Nephron progenitor cell (in vitro differentiated cells): ENCODE results near the gene RAB27B.

Source experiments
- DNase-seq: peaks from one replicate; pipeline ENCODE4 v3.0.0; 2021
- H3K27ac Mint-ChIP-seq: 2 replicates; pipeline ENCODE4 v1.8.0; 2021; ENCODE audit warnings: mild to moderate bottlenecking, moderate library complexity, mixed read lengths
- H3K27me3 Mint-ChIP-seq: 2 replicates; pipeline ENCODE4 v1.8.0; 2021; ENCODE audit warnings: mild to moderate bottlenecking, low read depth, mixed read lengths; ENCODE audit not compliant: poor library complexity
- H3K36me3 Mint-ChIP-seq: 2 replicates; pipeline ENCODE4 v1.8.0; 2021; ENCODE audit warnings: low read depth, mixed read lengths
- H3K4me1 Mint-ChIP-seq: 2 replicates; pipeline ENCODE4 v1.8.0; 2021; ENCODE audit warnings: mixed read lengths
- H3K4me3 Mint-ChIP-seq: 2 replicates; pipeline ENCODE4 v1.8.0; 2021; ENCODE audit warnings: mild to moderate bottlenecking, moderate library complexity, mixed read lengths
- H3K9me3 Mint-ChIP-seq: 2 replicates; pipeline ENCODE4 v1.8.0; 2021; ENCODE audit warnings: mild to moderate bottlenecking, moderate library complexity, mixed read lengths
- CTCF ChIP-seq: fragments of 200-600 bp; sonication (generic); IDR thresholded peaks from 2 replicates; pipeline ENCODE4 v1.5.0; 2021; ENCODE audit warnings: antibody characterized with exemption

The RAB27B gene

GRCh38 chr18:54873884-54874255 lies 45.6 kb downstream of the RAB27B start:
- Mint-ChIP-seq H3K27me3 (peaks cover 3% of the 10 kb centered on the region), H3K9me3 (no peaks in the 10 kb centered on the region), H3K4me3 (no peak overlapping the region), H3K36me3 (no peaks in the 10 kb centered on the region), H3K27ac (peak overlapping the region; percentile 69), H3K4me1 (no peaks in the 10 kb centered on the region)
- TF ChIP-seq CTCF, result no peak
- no peak for DNase-seq

GRCh38 chr18:54875063-54875462 lies 46.8 kb downstream of the RAB27B start:
- H3K4me1 Mint-ChIP-seq, result peaks cover 6% of the 10 kb centered on the region
- no peak overlapping the region for H3K27ac Mint-ChIP-seq
- H3K4me3 Mint-ChIP-seq, result no peak overlapping the region
- no peaks in the 10 kb centered on the region for H3K9me3 Mint-ChIP-seq
- H3K36me3 Mint-ChIP-seq, result no peaks in the 10 kb centered on the region
- peaks cover 3% of the 10 kb centered on the region for H3K27me3 Mint-ChIP-seq
- TF ChIP-seq CTCF, result no peak
- DNase-seq, result no peak

GRCh38 chr18:54877076-54877475 lies 48.8 kb downstream of the RAB27B start:
- Mint-ChIP-seq H3K27ac (peak overlapping the region; percentile 3), H3K4me1 (peaks cover 6% of the 10 kb centered on the region), H3K9me3 (no peaks in the 10 kb centered on the region), H3K4me3 (no peak overlapping the region), H3K27me3 (peaks cover 3% of the 10 kb centered on the region), H3K36me3 (no peaks in the 10 kb centered on the region)
- no peak for DNase-seq
- no peak for TF ChIP-seq CTCF

GRCh38 chr18:54878159-54878622 lies 49.9 kb downstream of the RAB27B start:
- H3K27ac Mint-ChIP-seq, result no peak overlapping the region
- peaks cover 3% of the 10 kb centered on the region for H3K27me3 Mint-ChIP-seq
- peaks cover 4% of the 10 kb centered on the region for H3K9me3 Mint-ChIP-seq
- H3K36me3 Mint-ChIP-seq, result no peaks in the 10 kb centered on the region
- DNase-seq, result no peak
- H3K4me3 Mint-ChIP-seq, result no peak overlapping the region
- TF ChIP-seq CTCF, result no peak
- H3K4me1 Mint-ChIP-seq, result peaks cover 6% of the 10 kb centered on the region

GRCh38 chr18:54878659-54879358 lies 50.5 kb downstream of the RAB27B start:
- peaks cover 3% of the 10 kb centered on the region for H3K27me3 Mint-ChIP-seq
- TF ChIP-seq CTCF, result no peak
- no peak overlapping the region for H3K27ac Mint-ChIP-seq
- no peak for DNase-seq
- peaks cover 6% of the 10 kb centered on the region for H3K4me1 Mint-ChIP-seq
- no peak overlapping the region for H3K4me3 Mint-ChIP-seq
- peaks cover 4% of the 10 kb centered on the region for H3K9me3 Mint-ChIP-seq
- no peaks in the 10 kb centered on the region for H3K36me3 Mint-ChIP-seq

- peaks cover 4% of the 10 kb centered on the region for H3K9me3 Mint-ChIP-seq
- DNase-seq, result no peak
- TF ChIP-seq CTCF, result no peak
- peaks cover 6% of the 10 kb centered on the region for H3K4me1 Mint-ChIP-seq
- no peak overlapping the region for H3K4me3 Mint-ChIP-seq
- no peak overlapping the region for H3K27ac Mint-ChIP-seq
- no peaks in the 10 kb centered on the region for H3K36me3 Mint-ChIP-seq
- H3K27me3 Mint-ChIP-seq, result peaks cover 3% of the 10 kb centered on the region
Observed at GRCh38 chr18:54879691-54880090, 51.4 kb downstream of the RAB27B start.
